AG04449 (cell line): ENCODE results near the gene TM9SF1.

Source experiments
- CTCF ChIA-PET: fragments of 350-600 bp; formaldehyde crosslinking; extraction: SDS; loops from one replicate; lab custom pipeline; 2021; ENCODE audit warnings: antibody characterized with exemption; lab: Yijun Ruan, JAX
- POLR2A ChIA-PET: fragments of 400-600, 350-600 bp; formaldehyde crosslinking; extraction: SDS; loops from one replicate; lab custom pipeline; 2020; ENCODE audit warnings: antibody characterized with exemption, inconsistent platforms; lab: Yijun Ruan, JAX
- DNase-seq: peaks from one replicate; pipeline ENCODE4 v3.0.0-alpha.2; 2010; ENCODE audit warnings: low read depth, low spot score
- H3K4me3 ChIP-seq: 2 replicates; pipeline ENCODE4 v1.5.1; 2011; ENCODE audit warnings: low read depth, mild to moderate bottlenecking, control low read depth, low read length
- CTCF ChIP-seq: IDR thresholded peaks from one replicate; pipeline ENCODE4 v1.5.1; 2011; ENCODE audit warnings: mild to moderate bottlenecking, moderate library complexity, low read length, control low read depth, inconsistent platforms; ENCODE audit not compliant: insufficient read depth; ENCODE audit errors: missing control alignments

Gene TM9SF1

DNA sequence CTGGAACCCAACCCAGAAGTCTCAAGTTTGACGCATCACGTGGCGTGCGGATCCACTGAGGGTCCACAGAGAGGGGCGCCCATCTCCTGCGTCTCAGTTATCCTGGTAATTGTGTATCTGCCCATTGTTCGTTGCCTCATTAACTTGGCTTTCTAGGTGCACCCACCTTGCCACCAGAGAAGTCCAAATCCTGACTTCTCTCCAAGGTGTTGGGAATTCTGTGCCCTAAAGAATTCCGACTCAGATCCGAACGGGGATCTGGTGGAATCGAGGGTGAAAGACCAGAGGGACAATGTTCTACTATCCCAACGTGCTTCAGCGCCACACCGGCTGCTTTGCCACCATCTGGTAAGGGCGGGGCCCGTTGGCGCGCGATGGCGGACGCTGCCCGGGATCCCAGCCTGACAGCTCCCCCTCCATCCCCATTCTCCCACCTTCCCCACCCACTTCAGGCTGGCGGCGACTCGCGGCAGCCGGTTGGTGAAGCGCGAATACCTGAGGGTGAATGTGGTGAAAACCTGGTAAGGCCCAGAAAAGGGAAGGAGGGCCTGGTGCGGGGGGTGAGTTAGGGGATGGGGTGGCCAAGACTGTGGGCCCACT, 22.9 kb downstream of the TM9SF1 start:
- no peak for DNase-seq
- POLR2A ChIA-PET, result interaction anchor here (1.5 kb wide), 1 partner anchor 10 kb away, joined by 5 read pairs; the partner anchor contains the start of gene IRF9
- peak overlapping the region; percentile 45 for H3K4me3 ChIP-seq
- CTCF ChIA-PET, result interaction anchor here (0.6 to 2.5 kb wide), 2 partner anchors 12 to 22 kb away, joined by 3 to 23 read pairs; partner anchors contain the start of gene IRF9
- no peak for TF ChIP-seq CTCF

DNA sequence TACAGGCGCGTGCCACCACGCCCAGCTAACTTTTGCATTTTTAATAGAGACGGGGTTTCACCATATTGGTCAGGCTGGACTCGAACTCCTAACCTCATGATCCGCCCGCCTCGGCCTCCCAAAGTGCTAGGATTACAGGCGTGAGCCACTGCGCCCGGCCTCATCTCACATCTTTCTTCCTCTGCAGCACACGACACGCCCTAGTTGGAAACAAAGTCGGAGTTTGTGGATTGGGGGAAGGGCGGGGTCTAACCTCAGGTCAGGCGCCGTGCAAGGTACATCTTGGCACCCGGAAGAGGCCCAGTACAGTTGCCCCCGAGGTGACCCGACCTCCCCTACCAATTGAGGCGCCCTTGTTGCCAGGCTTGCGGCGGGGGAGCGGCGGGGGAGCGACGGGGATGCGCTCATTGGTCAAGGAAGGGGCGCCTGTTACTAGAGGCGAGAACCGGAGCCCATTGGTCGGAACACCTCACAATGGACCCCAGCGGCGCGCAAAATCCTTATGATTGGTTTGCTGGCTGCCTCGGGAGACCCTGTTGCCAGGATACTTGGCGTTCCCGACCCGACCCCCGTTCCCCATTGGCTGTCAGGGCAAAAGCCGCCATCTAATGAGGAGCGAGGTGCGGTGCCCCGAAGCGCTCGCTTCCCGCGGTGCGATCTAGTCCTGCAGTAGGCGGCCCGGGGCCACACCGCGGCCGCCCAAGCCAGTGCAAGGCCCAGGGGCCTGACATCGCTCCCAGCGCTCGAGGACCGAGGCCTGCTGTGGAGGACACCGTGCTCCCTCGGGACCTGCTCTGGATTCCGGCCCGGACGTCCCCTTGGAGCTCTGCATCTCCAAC, 23.6 kb downstream of the TM9SF1 start, which contains the start of gene REC8:
Gene REC8 (plus strand): TSS at position 659 of the 839 bp plus-strand sequence. CDS start 473 bp downstream, outside the sequence.
- peak within 1 kb of the TSS; percentile 45 for H3K4me3 ChIP-seq
- CTCF ChIA-PET, result interaction anchor here (0.6 to 3.0 kb wide), 3 partner anchors 10 to 21 kb away, joined by 3 to 23 read pairs (median 22); partner anchors contain the start of gene IRF9
- TF ChIP-seq CTCF, result no peak
- no peak for DNase-seq
- POLR2A ChIA-PET, result no interaction called here

DNA sequence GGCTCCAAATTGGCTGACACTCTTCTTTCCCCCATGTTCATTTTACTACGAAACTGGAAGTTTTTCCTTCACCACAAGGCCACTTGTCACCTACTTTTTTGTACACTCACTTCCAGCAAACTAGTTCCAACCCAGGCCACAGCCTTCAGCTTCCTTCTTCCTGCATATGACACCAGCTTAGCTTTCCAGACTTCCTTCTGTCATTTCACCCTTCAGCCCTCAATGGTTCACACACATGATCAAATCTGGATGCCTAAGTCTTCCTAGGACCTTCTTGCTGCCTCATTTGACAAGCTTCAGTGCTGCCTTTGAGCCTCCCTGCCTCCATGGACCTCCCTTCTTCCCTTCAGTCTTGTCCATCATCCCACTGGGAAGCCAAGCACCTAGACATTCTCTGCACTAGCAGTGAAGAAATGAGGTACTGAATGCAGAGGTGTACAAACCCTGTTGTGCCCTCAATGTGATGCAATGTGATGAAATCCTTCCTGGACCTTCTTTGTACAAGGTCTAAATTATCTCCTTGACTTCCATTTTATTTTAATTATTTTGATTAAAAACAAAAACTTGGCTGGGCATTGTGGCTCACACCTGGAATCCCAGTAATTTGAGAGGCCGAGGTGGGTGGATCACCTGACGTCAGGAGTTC, 27.6 kb downstream of the TM9SF1 start:
- no peak for TF ChIP-seq CTCF
- ChIA-PET POLR2A (interaction anchor here (1.0 kb wide), 1 partner anchor 21 kb away, joined by 3 read pairs; the partner anchor contains the start of gene PSME2), CTCF (no interaction called here)
- no peak for DNase-seq
- no peak overlapping the region for H3K4me3 ChIP-seq

GRCh38 chr14:24165785-24166184, 29.5 kb downstream of the TM9SF1 start:
- POLR2A ChIA-PET, result no interaction called here
- no peak overlapping the region for H3K4me3 ChIP-seq
- CTCF ChIA-PET, result interaction anchor here (0.9 to 2.1 kb wide), 2 partner anchors 8 to 142 kb away, joined by 3 to 5 read pairs; partner anchors contain the start of gene CIDEB
- TF ChIP-seq CTCF, result no peak
- no peak for DNase-seq

DNA sequence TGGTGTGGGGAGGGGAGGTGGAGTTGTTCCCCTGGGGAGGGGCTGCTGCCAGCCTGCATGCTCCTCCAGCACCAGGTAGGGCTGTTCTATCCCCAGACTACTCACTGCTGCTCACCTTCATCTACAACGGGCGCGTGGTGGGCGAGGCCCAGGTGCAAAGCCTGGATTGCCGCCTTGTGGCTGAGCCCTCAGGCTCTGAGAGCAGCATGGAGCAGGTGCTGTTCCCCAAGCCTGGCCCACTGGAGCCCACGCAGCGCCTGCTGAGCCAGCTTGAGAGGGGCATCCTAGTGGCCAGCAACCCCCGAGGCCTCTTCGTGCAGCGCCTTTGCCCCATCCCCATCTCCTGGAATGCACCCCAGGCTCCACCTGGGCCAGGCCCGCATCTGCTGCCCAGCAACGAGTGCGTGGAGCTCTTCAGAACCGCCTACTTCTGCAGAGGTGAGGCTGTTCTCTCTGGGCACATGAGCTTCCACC, 30.7 kb downstream of the TM9SF1 start:
- H3K4me3 ChIP-seq, result no peak overlapping the region
- DNase-seq, result no peak
- no peak for TF ChIP-seq CTCF
- POLR2A ChIA-PET, result no interaction called here
- CTCF ChIA-PET, result interaction anchor here (1.0 to 2.1 kb wide), 3 partner anchors 23 to 144 kb away, joined by 3 to 5 read pairs (median 4); partner anchors contain the start of genes CIDEB and EMC9
